Testis (tissue), 2 donors: ENCODE results near the gene B3GNT3.

Experiments
- CTCF ChIP-seq, 3 experiments: fragments of 450-650 bp in 2 of 3; fragments of 200-600 bp in 1 of 3; sonication (generic) in 1 of 3; IDR thresholded peaks; one replicate each; pipeline ENCODE4 v1.5.1; 2016 to 2019; ENCODE audit warnings: antibody characterized with exemption in 3 of 3, mild to moderate bottlenecking in 2 of 3, moderate library complexity in 1 of 3
- POLR2A ChIP-seq: fragments of 450-650 bp; IDR thresholded peaks from one replicate; pipeline ENCODE4 v1.6.1; 2017; ENCODE audit warnings: antibody characterized with exemption, mild to moderate bottlenecking, moderate library complexity

DNA sequence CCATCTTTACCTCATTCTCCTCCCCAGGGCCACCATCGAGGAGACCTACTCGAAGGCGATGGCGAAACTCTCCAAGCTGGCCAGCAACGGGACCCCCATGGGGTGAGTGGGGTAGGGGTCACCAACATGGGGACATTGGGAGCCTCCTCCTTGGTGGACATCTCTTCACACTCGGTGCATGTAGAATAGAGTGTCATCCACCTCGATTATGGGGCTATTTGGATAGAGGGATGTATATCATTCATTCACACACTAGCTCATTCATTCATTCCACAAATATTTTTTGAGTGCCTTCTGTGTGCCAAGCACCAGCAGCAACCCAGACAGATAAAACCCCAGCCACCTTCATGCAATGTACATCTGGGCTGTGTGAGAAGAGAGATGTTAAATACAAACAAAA lies 30.6 kb upstream of the B3GNT3 start:
- TF ChIP-seq CTCF (IDR thresholded peaks at IDR 0.05) (no peak), POLR2A (no peak)
